ENCODE measurements around the gene MANSC4.

DNA sequence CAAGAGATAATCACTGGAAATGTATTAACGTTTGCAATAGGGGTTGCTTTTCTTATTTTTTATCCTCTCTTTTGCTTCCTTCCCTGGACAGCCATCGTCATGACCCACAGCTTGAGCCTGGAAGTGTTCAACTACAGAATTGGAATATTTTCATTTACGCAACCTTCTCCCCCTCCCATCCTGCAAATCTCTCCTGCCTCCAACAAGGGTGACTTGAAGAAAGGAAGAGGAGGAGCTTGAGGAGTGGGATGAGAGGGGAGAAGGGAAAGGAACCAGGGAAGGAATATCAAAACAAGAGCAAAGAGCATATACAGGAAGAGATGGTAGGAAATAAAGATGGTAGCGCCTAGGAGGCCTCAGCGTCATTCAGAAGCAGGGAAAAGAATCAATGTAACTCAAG, 1.6 kb upstream of the MANSC4 start:
- TF ChIP-seq, protein P1, sequence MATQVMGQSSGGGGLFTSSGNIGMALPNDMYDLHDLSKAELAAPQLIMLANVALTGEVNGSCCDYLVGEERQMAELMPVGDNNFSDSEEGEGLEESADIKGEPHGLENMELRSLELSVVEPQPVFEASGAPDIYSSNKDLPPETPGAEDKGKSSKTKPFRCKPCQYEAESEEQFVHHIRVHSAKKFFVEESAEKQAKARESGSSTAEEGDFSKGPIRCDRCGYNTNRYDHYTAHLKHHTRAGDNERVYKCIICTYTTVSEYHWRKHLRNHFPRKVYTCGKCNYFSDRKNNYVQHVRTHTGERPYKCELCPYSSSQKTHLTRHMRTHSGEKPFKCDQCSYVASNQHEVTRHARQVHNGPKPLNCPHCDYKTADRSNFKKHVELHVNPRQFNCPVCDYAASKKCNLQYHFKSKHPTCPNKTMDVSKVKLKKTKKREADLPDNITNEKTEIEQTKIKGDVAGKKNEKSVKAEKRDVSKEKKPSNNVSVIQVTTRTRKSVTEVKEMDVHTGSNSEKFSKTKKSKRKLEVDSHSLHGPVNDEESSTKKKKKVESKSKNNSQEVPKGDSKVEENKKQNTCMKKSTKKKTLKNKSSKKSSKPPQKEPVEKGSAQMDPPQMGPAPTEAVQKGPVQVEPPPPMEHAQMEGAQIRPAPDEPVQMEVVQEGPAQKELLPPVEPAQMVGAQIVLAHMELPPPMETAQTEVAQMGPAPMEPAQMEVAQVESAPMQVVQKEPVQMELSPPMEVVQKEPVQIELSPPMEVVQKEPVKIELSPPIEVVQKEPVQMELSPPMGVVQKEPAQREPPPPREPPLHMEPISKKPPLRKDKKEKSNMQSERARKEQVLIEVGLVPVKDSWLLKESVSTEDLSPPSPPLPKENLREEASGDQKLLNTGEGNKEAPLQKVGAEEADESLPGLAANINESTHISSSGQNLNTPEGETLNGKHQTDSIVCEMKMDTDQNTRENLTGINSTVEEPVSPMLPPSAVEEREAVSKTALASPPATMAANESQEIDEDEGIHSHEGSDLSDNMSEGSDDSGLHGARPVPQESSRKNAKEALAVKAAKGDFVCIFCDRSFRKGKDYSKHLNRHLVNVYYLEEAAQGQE (IDR thresholded peaks at IDR 0.05; ENCODE audit: insufficient read depth in 1 of 2, low read depth in 2 of 2, low read length in 1 of 2) = no peak
- TF ChIP-seq CTCF (IDR thresholded peaks at IDR 0.05) (no peak), SIN3A (IDR thresholded peaks at IDR 0.05; ENCODE audit: borderline replicate concordance, insufficient read depth, low read depth, low read length) (no peak)
